GM12878 (cell line): ENCODE measurements around the gene RAB26. TPM values are rescaled to one million over a fixed set of nuclear protein-coding genes. Genes with fewer than 3 reads are reported as not detected.
"Not testable (repeated sequence)": the region's sequence is repeated elsewhere in the genome, so short reads cannot be mapped to it uniquely, and the experiment has no call there.

ENCODE experiments used
- ATAC-seq: fragments of 200-7000 bp; cut with Tn5 transposase; 3 replicates; pipeline ENCODE4 v1.9.1; 2020; ENCODE audit warnings: mild to moderate bottlenecking, moderate library complexity
- BruUV-seq: library from RNA; stranded (reverse); fragments of 400-500 nt; replicated peaks from 2 replicates; lab custom pipeline; 2021; lab: Mats Ljungman, UMichigan
- CTCF ChIA-PET: fragments of 300-600 bp; sonication (Branson Sonifier 250); formaldehyde crosslinking; extraction: SDS; loops from one replicate; lab custom pipeline; 2021; ENCODE audit warnings: inconsistent platforms; lab: Yijun Ruan, JAX
- POLR2A ChIA-PET: fragments of 350-600 bp; formaldehyde crosslinking; extraction: SDS; loops from one replicate; lab custom pipeline; 2021; ENCODE audit warnings: inconsistent platforms; lab: Charles Lee
- RAD21 ChIA-PET: fragments of 300-600 bp; sonication (Branson Sonifier 250); formaldehyde crosslinking; loops from one replicate; lab custom pipeline; 2023; ENCODE audit warnings: antibody characterized with exemption; ENCODE audit not compliant: unreplicated experiment; lab: Charles Lee
- SMC1A ChIA-PET: fragments of 300-600 bp; sonication (Branson Sonifier 250); formaldehyde crosslinking; loops from one replicate; lab custom pipeline; 2023; ENCODE audit not compliant: unreplicated experiment, uncharacterized antibody; lab: Charles Lee
- DNase-seq: peaks from one replicate; pipeline ENCODE4 v3.0.0-alpha.2; 2011; ENCODE audit warnings: low read depth, low spot score
- FAIRE-seq: peaks from 3 replicates; lab custom pipeline; 2011; peaks lifted over from hg19 to GRCh38; lab: Jason Lieb, UNC
- H2AFZ ChIP-seq: 2 replicates; pipeline ENCODE4 v1.6.0; 2011; ENCODE audit warnings: low read depth, low read length, control low read depth; ENCODE audit not compliant: control insufficient read depth
- H3K27ac ChIP-seq: 2 replicates; pipeline ENCODE4 v1.5.1; 2011; ENCODE audit warnings: control low read depth; ENCODE audit not compliant: control insufficient read depth, insufficient read depth
- H3K27me3 ChIP-seq, 2 experiments: replicated peaks in 1 of 2; 2 replicates each; pipeline versions ENCODE4 v1.6.0 to v1.6.1; 2011; ENCODE audit warnings: low read length in 1 of 2; ENCODE audit not compliant: control insufficient read depth in 2 of 2, insufficient read depth in 2 of 2
- H3K36me3 ChIP-seq, 2 experiments: 2 replicates each; pipeline ENCODE4 v1.5.1; 2011; ENCODE audit warnings: low read length in 1 of 2; ENCODE audit not compliant: control insufficient read depth in 2 of 2, insufficient read depth in 2 of 2
- H3K4me1 ChIP-seq: 2 replicates; pipeline ENCODE4 v1.6.1; 2011; ENCODE audit warnings: mild to moderate bottlenecking, low read length, moderate library complexity, mixed read lengths; ENCODE audit not compliant: control insufficient read depth, insufficient read depth
- H3K4me2 ChIP-seq: 2 replicates; pipeline ENCODE4 v1.6.0; 2011; ENCODE audit warnings: control low read depth; ENCODE audit not compliant: control insufficient read depth, insufficient read depth
- H3K4me3 ChIP-seq: fragments of 200-600 bp; sonication (generic); 2 replicates; pipeline ENCODE4 v1.5.1; 2016
- H3K79me2 ChIP-seq: 2 replicates; pipeline ENCODE4 v1.6.0; 2011; ENCODE audit warnings: low read length; ENCODE audit not compliant: control insufficient read depth, insufficient read depth
- H3K9ac ChIP-seq: 2 replicates; pipeline ENCODE4 v1.8.0; 2011; ENCODE audit warnings: low read length, control low read depth, mixed read lengths; ENCODE audit not compliant: control insufficient read depth, insufficient read depth
- H3K9me3 ChIP-seq: replicated peaks from 3 replicates; pipeline ENCODE4 v1.5.1; 2011; ENCODE audit warnings: mild to moderate bottlenecking, low read length; ENCODE audit not compliant: control insufficient read depth, insufficient read depth
- H4K20me1 ChIP-seq: 2 replicates; pipeline ENCODE4 v1.6.0; 2011; ENCODE audit not compliant: control insufficient read depth, insufficient read depth
- WGBS: methylation state at CpG from one replicate; pipeline ENCODE4 v1.1.6; 2016; ENCODE audit warnings: low lambda C conversion rate; ENCODE audit not compliant: insufficient replicate concordance, insufficient coverage; ENCODE audit errors: missing lambda C conversion rate; 5-methylcytosine and 5-hydroxymethylcytosine counted together
- in situ Hi-C: fragments of 300-500 bp; cut with MboI; formaldehyde crosslinking; loops from 9 replicates; pipeline ENCODE4 v1.14.3; 2018; ENCODE audit warnings: mixed read lengths
- intact Hi-C: fragments of 100-400 bp; cut with micrococcal nuclease; formaldehyde crosslinking; loops from one replicate; pipeline ENCODE4 v1.14.2; 2022; ENCODE audit not compliant: unreplicated experiment
- polyA plus RNA-seq, 11 experiments: library from polyadenylated mRNA; depleted of rRNA in 4 of 11; unstranded in 6 of 11; stranded (reverse) in 5 of 11; fragments of >200 nt; fragmentation: Nextera tagmentation in 4 of 11; fragmentation: Illumina TruSeq in 1 of 11; extraction: Ambion mirVana in 4 of 11; extraction: Trizol in 1 of 11; gene quantifications; 1 replicate in 1 of 11; 2 replicates in 10 of 11; pipeline versions ENCODE4 v1.2.1 to v1.2.3, GENCODE V29; 2011 to 2016; ENCODE audit warnings: inconsistent platforms in 2 of 11, missing spikeins in 2 of 11, low read depth in 1 of 11
- total RNA-seq, 4 experiments: library from RNA; depleted of rRNA in 3 of 4; stranded (reverse); fragments of >200 nt in 3 of 4; fragmentation: Illumina TruSeq in 1 of 4; extraction: Trizol in 1 of 4; gene quantifications; 2 replicates each; pipeline versions ENCODE4 v1.2.1 to v1.2.3, GENCODE V29; 2013 to 2021

RAB26 gene
- total and polyA plus RNA-seq, 10 of the 15 experiments (the other 5 are each of a cell fraction or from before 2014, with no cell fraction given), result 0.13 to 4.5 (median 0.33) TPM; not detected in 1

DNA sequence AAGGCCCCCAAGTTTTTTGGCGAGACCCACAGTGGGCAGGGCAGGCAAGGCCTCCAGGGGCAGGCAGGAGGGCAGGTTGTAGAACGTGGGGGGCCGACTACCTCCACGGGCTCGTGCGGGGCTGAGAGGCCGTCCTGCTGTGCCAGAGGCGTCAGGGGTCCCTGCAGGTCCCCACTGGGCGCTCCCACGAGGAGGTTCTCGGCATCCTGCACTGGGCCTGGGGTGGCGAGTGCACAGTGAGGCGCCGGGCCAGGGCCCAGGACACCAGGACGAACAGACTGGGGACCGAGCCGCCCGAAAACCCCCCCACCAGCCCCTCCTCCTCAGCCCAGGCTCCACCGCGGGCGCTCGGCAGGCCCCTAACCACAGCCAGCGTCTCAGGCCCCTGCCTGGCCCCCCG, 32.0 kb upstream of the RAB26 start:
- H2AFZ ChIP-seq, SMC1A ChIA-PET, H3K27ac ChIP-seq, H3K79me2 ChIP-seq, BruUV-seq, H3K9ac ChIP-seq, H3K4me2 ChIP-seq, in situ Hi-C loops, POLR2A ChIA-PET, ATAC-seq, H3K27me3 ChIP-seq, H3K4me1 ChIP-seq, FAIRE-seq, CTCF ChIA-PET, H4K20me1 ChIP-seq, RAD21 ChIA-PET, H3K36me3 ChIP-seq, H3K4me3 ChIP-seq, DNase-seq, H3K9me3 ChIP-seq, intact Hi-C loops: not testable (repeated sequence)
- 79% methylated on average over 14 of the region's 24 CpGs for WGBS

DNA sequence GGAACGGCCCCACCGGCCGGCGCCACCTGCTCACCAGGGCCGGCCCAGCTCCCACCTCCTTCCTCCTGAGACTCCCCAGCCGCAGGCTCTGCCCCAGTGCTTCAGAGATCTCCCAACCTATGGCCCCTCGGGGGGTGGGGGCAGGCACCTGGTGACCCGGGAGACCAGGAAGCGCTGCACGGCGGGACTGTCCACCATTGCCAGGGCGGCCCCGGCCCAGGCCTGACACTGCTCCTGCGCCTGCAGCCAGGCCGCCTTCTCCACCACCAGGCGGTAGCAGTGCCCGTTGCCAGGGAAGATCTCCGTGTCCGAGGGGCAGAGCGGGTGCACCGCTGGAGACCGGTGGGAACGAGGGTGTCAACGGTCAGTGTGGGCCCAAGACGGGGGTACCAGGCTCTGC, 31.1 kb upstream of the RAB26 start:
- H3K27me3 ChIP-seq, H3K27ac ChIP-seq, POLR2A ChIA-PET, intact Hi-C loops, H3K4me1 ChIP-seq, H3K36me3 ChIP-seq, in situ Hi-C loops, FAIRE-seq, H2AFZ ChIP-seq, BruUV-seq, RAD21 ChIA-PET, H3K4me2 ChIP-seq, H4K20me1 ChIP-seq, SMC1A ChIA-PET, DNase-seq, H3K9me3 ChIP-seq, ATAC-seq, H3K4me3 ChIP-seq, H3K79me2 ChIP-seq, H3K9ac ChIP-seq, CTCF ChIA-PET: not testable (repeated sequence)
- WGBS, result 91% methylated on average over 14 of the region's 25 CpGs

DNA sequence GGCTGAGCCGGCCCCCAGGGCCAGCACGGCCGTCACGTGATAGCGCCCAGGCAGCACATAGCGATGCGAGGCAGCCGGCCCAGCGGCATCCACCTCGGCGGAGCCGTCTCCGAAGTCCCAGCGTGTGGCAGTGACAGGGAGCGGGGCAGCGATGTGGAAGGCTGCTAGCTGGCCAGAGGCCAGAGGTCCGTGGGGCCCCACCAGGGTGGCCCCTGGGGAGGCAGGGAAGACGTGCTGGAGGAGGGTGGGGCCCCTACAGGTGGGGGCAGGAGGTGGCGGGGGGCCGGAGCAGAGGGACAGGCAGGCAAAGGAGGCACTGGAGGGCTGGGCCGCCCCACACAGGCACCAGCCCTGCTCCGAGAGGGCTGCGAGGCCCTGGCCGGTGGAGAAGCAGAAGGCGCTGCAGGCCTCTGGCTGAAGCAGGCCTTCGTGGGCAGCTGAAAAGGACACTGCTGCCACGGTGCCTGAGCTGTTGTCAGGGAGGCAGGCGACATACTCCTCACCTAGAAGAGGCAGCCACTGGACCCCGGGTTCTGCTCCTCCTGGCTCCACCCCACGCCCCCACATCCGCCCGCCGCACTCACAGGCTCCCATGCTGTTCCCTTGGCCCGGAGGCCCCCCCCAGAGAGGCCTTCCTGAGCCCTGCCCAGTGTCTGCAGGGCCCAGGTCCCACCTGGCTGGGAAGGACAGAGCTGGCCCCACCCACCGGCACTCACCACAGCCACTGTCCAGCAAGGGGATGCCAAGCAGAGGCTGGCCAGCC, 30.3 kb upstream of the RAB26 start:
- FAIRE-seq, H3K4me3 ChIP-seq, H3K27ac ChIP-seq, CTCF ChIA-PET, SMC1A ChIA-PET, intact Hi-C loops, H3K4me1 ChIP-seq, H3K79me2 ChIP-seq, in situ Hi-C loops, DNase-seq, H3K27me3 ChIP-seq, H3K4me2 ChIP-seq, ATAC-seq, H3K36me3 ChIP-seq, H3K9ac ChIP-seq, POLR2A ChIA-PET, H2AFZ ChIP-seq, H3K9me3 ChIP-seq, BruUV-seq, H4K20me1 ChIP-seq, RAD21 ChIA-PET: not testable (repeated sequence)
- WGBS, result 93% methylated on average over 9 of the region's 35 CpGs
